ENCODE measurements around the gene PCDHGB6. TPM values are rescaled to one million over a fixed set of nuclear protein-coding genes. Genes with fewer than 3 reads are reported as not detected.

PCDHGB6 gene
- total and polyA plus RNA-seq, 2 experiments from 2014 or later: 13.1 to 13.6 TPM

DNA sequence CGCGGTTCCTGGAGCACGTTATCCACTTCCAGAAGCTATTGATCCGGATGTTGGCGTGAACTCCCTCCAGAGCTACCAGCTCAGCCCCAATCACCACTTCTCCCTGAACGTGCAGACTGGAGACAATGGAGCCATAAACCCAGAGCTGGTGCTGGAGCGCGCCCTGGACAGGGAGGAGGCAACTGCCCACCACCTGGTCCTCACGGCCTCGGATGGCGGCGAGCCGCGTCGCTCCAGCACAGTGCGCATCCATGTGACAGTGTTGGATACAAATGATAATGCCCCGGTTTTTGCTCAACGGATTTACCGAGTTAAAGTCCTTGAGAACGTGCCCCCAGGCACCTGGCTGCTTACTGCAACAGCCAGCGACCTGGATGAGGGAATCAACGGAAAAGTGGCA lies 4.4 kb upstream of the PCDHGB6 start:
- Histone ChIP-seq H3K27ac (no peak overlapping the region), H4K20me1 (ENCODE audit: insufficient read depth, poor library complexity, severe bottlenecking) (no peaks in the 10 kb centered on the region), H3K36me3 (replicated peaks; ENCODE audit: insufficient read depth, low read depth) (peaks cover 2% of the 10 kb centered on the region), H3K9me3 (ENCODE audit: low read depth) (peaks cover 16% of the 10 kb centered on the region), H3K4me2 (no peak overlapping the region), H3K4me3 (no peak overlapping the region), H2AFZ (no peak overlapping the region), H3K4me1 (ENCODE audit: insufficient read depth) (no peaks in the 10 kb centered on the region), H3K79me2 (no peaks in the 10 kb centered on the region), H3K9me2 (replicated peaks; ENCODE audit: insufficient read depth) (no peaks in the 10 kb centered on the region), H3K27me3 (no peaks in the 10 kb centered on the region)
- 96% methylated on average over 22 of the region's 22 CpGs for WGBS (ENCODE audit: low lambda C conversion rate, missing lambda C conversion rate)
- DNase-seq (ENCODE audit: low spot score): no peak
- TF ChIP-seq, protein P1, sequence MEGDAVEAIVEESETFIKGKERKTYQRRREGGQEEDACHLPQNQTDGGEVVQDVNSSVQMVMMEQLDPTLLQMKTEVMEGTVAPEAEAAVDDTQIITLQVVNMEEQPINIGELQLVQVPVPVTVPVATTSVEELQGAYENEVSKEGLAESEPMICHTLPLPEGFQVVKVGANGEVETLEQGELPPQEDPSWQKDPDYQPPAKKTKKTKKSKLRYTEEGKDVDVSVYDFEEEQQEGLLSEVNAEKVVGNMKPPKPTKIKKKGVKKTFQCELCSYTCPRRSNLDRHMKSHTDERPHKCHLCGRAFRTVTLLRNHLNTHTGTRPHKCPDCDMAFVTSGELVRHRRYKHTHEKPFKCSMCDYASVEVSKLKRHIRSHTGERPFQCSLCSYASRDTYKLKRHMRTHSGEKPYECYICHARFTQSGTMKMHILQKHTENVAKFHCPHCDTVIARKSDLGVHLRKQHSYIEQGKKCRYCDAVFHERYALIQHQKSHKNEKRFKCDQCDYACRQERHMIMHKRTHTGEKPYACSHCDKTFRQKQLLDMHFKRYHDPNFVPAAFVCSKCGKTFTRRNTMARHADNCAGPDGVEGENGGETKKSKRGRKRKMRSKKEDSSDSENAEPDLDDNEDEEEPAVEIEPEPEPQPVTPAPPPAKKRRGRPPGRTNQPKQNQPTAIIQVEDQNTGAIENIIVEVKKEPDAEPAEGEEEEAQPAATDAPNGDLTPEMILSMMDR (IDR thresholded peaks at IDR 0.05; ENCODE audit: poor library complexity): no peak
- no peak for TF ChIP-seq EZH2 (IDR thresholded peaks at IDR 0.05; ENCODE audit: borderline replicate concordance)
- no peak for TF ChIP-seq EZH2phosphoT487 (IDR thresholded peaks at IDR 0.05; ENCODE audit: low read depth, severe bottlenecking, unreplicated experiment)

DNA sequence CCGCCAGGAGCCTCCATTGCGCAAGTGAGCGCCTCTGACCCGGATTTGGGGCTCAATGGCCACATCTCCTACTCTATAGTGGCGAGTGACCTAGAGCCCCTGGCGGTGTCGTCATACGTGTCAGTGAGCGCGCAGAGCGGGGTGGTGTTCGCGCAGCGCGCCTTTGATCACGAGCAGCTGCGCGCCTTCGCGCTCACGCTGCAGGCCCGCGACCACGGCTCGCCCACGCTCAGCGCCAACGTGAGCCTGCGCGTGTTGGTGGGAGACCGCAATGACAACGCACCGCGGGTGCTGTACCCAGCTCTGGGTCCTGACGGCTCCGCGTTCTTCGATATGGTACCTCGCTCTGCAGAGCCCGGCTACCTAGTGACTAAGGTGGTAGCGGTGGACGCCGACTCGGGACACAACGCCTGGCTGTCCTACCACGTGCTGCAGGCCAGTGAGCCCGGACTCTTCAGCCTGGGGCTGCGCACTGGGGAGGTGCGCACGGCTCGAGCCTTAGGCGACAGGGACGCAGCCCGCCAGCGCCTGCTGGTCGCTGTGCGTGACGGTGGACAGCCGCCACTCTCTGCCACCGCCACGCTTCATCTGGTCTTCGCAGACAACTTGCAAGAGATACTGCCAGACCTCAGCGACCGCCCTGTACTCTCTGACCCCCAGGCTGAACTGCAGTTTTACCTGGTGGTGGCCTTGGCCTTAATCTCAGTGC lies 1.9 kb downstream of the PCDHGB6 start:
- Histone ChIP-seq H3K4me1 (ENCODE audit: insufficient read depth) (no peaks in the 10 kb centered on the region), H3K4me3 (no peak overlapping the region), H3K27me3 (no peaks in the 10 kb centered on the region), H3K79me2 (peaks cover 23% of the 10 kb centered on the region), H3K9me3 (ENCODE audit: low read depth) (peaks cover 40% of the 10 kb centered on the region), H2AFZ (no peak overlapping the region), H3K9me2 (replicated peaks; ENCODE audit: insufficient read depth) (no peaks in the 10 kb centered on the region), H3K36me3 (replicated peaks; ENCODE audit: insufficient read depth, low read depth) (peaks cover 7% of the 10 kb centered on the region), H4K20me1 (ENCODE audit: insufficient read depth, poor library complexity, severe bottlenecking) (no peaks in the 10 kb centered on the region), H3K4me2 (no peak overlapping the region), H3K27ac (no peak overlapping the region)
- TF ChIP-seq, protein P1 (IDR thresholded peaks at IDR 0.05; ENCODE audit: poor library complexity): no peak
- TF ChIP-seq EZH2 (IDR thresholded peaks at IDR 0.05; ENCODE audit: borderline replicate concordance): no peak
- no peak for TF ChIP-seq EZH2phosphoT487 (IDR thresholded peaks at IDR 0.05; ENCODE audit: low read depth, severe bottlenecking, unreplicated experiment)
- 98% methylated on average over 58 of the region's 64 CpGs for WGBS (ENCODE audit: low lambda C conversion rate, missing lambda C conversion rate)
- DNase-seq (ENCODE audit: low spot score): no peak

DNA sequence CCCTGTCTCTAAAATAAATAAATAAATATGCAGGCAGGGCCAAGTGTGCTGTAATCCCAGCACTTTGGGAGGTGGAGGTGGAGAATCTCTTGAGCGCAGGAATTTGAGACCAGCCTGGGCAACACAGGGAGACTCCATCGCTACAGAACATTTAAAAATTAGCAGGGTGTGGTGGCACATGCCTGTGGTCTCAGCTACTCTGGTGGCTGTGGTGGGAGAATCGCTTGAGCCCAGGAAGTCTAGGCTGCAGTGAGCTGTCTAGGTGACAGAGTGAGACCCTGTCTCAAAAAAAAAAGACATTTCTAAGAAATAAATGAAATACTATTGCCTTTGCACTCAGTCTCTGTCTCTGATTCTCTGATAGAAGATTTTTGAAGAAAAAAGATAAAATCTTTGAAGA lies 3.8 kb downstream of the PCDHGB6 start:
- Histone ChIP-seq H4K20me1 (ENCODE audit: insufficient read depth, poor library complexity, severe bottlenecking) (no peaks in the 10 kb centered on the region), H3K9me3 (ENCODE audit: low read depth) (peaks cover 43% of the 10 kb centered on the region), H3K27me3 (no peaks in the 10 kb centered on the region), H3K9me2 (replicated peaks; ENCODE audit: insufficient read depth) (no peaks in the 10 kb centered on the region), H3K36me3 (replicated peaks; ENCODE audit: insufficient read depth, low read depth) (peaks cover 7% of the 10 kb centered on the region), H3K4me3 (no peak overlapping the region), H3K27ac (no peak overlapping the region), H3K4me2 (peak overlapping the region; percentile 41), H2AFZ (no peak overlapping the region), H3K4me1 (ENCODE audit: insufficient read depth) (no peaks in the 10 kb centered on the region), H3K79me2 (peaks cover 25% of the 10 kb centered on the region)
- WGBS (ENCODE audit: low lambda C conversion rate, missing lambda C conversion rate): 97% methylated on average over 3 of the region's 3 CpGs
- TF ChIP-seq EZH2phosphoT487 (IDR thresholded peaks at IDR 0.05; ENCODE audit: low read depth, severe bottlenecking, unreplicated experiment): no peak
- DNase-seq (ENCODE audit: low spot score): no peak

DNA sequence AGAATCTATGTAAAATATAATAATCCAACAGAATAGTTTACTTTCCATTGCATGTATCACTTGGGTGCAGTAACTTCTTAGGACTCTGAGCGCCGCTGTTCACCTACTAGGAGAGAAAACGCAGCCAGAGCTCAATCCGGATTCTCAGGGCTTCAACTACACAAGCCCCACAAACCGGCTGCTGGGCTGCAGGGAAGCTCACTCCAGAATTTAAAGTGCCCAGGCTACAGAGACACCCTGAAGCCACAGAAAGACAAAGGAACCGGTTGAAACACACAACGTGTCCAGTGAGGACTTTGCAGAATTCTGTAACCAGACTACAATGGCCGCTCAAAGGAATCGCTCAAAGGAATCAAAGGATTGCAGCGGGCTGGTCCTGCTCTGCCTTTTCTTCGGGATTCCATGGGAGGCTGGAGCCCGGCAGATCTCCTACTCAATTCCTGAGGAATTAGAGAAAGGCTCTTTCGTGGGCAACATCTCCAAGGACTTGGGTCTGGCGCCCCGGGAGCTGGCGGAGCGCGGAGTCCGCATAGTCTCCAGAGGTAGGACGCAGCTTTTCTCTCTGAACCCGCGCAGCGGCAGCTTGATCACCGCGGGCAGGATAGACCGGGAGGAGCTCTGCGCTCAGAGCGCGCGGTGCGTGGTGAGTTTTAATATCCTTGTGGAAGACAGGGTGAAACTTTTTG lies 5.2 kb downstream of the PCDHGB6 start, which contains the start of gene PCDHGA10:
TSS of gene PCDHGA10 (plus strand) at position 134 of the 686 bp plus-strand sequence. CDS start at position 323, 189 bp downstream.
- Histone ChIP-seq H3K27me3 (no peaks in the 10 kb centered on the region), H2AFZ (peak within 1 kb of the TSS; percentile 53), H3K27ac (peak within 1 kb of the TSS; percentile 54), H3K4me3 (peak within 1 kb of the TSS; percentile 44), H3K9me2 (replicated peaks; ENCODE audit: insufficient read depth) (no peaks in the 10 kb centered on the region), H3K4me2 (peak within 1 kb of the TSS; percentile 73), H4K20me1 (ENCODE audit: insufficient read depth, poor library complexity, severe bottlenecking) (no peaks in the 10 kb centered on the region), H3K79me2 (peaks cover 25% of the 10 kb centered on the region), H3K4me1 (ENCODE audit: insufficient read depth) (no peaks in the 10 kb centered on the region), H3K9me3 (ENCODE audit: low read depth) (peaks cover 44% of the 10 kb centered on the region), H3K36me3 (replicated peaks; ENCODE audit: insufficient read depth, low read depth) (peaks cover 4% of the 10 kb centered on the region)
- TF ChIP-seq EZH2 (IDR thresholded peaks at IDR 0.05; ENCODE audit: borderline replicate concordance) (no peak), EZH2phosphoT487 (IDR thresholded peaks at IDR 0.05; ENCODE audit: low read depth, severe bottlenecking, unreplicated experiment) (no peak)
- TF ChIP-seq, protein P1 (IDR thresholded peaks at IDR 0.05; ENCODE audit: poor library complexity): peak; percentile 49
- 49% methylated on average over 31 of the region's 31 CpGs for WGBS (ENCODE audit: low lambda C conversion rate, missing lambda C conversion rate)
- peak; percentile 74 for DNase-seq (ENCODE audit: low spot score)
